ENCODE results near the gene TBC1D22A.

TBC1D22A gene

GRCh38 chr22:46913351-46913750, 150.9 kb downstream of the TBC1D22A start:
- no peaks in the 10 kb centered on the region for H3K4me1 ChIP-seq (ENCODE audit: control insufficient read depth, insufficient read depth, low read length)

GRCh38 chr22:46914481-46914880, 152.0 kb downstream of the TBC1D22A start:
- Histone ChIP-seq H3K4me1 (ENCODE audit: control insufficient read depth, insufficient read depth, low read length) (no peaks in the 10 kb centered on the region), H3K9ac (ENCODE audit: low read length) (no peak overlapping the region), H3K27me3 (ENCODE audit: control insufficient read depth, insufficient read depth, low read length) (no peaks in the 10 kb centered on the region), H3K36me3 (ENCODE audit: control insufficient read depth, insufficient read depth, low read length) (no peaks in the 10 kb centered on the region), H3K9me3 (ENCODE audit: control insufficient read depth, low read length) (no peaks in the 10 kb centered on the region), H3K4me3 (ENCODE audit: low read length) (no peak overlapping the region)

More at GRCh38 chr22:46913351-46913750, 150.9 kb downstream of the TBC1D22A start:
- H3K9ac ChIP-seq (ENCODE audit: low read length) = no peak overlapping the region
- H3K4me3 ChIP-seq (ENCODE audit: low read length) = no peak overlapping the region
- no peaks in the 10 kb centered on the region for H3K36me3 ChIP-seq (ENCODE audit: control insufficient read depth, insufficient read depth, low read length)
- H3K27me3 ChIP-seq (ENCODE audit: control insufficient read depth, insufficient read depth, low read length) = no peaks in the 10 kb centered on the region
- no peaks in the 10 kb centered on the region for H3K9me3 ChIP-seq (ENCODE audit: control insufficient read depth, low read length)

GRCh38 chr22:46914916-46915894, 152.8 kb downstream of the TBC1D22A start:
- Histone ChIP-seq H3K9ac (ENCODE audit: low read length) (no peak overlapping the region), H3K4me3 (ENCODE audit: low read length) (no peak overlapping the region), H3K9me3 (ENCODE audit: control insufficient read depth, low read length) (no peaks in the 10 kb centered on the region), H3K4me1 (ENCODE audit: control insufficient read depth, insufficient read depth, low read length) (no peaks in the 10 kb centered on the region), H3K27me3 (ENCODE audit: control insufficient read depth, insufficient read depth, low read length) (no peaks in the 10 kb centered on the region), H3K36me3 (ENCODE audit: control insufficient read depth, insufficient read depth, low read length) (no peaks in the 10 kb centered on the region)

- Histone ChIP-seq H3K9me3 (ENCODE audit: control insufficient read depth, low read length) (no peaks in the 10 kb centered on the region), H3K4me3 (ENCODE audit: low read length) (no peak overlapping the region), H3K36me3 (ENCODE audit: control insufficient read depth, insufficient read depth, low read length) (no peaks in the 10 kb centered on the region), H3K27me3 (ENCODE audit: control insufficient read depth, insufficient read depth, low read length) (no peaks in the 10 kb centered on the region), H3K4me1 (ENCODE audit: control insufficient read depth, insufficient read depth, low read length) (no peaks in the 10 kb centered on the region), H3K9ac (ENCODE audit: low read length) (no peak overlapping the region)
These were observed 153.7 kb downstream of the TBC1D22A start for GRCh38 chr22:46915950-46916730.

- Histone ChIP-seq H3K27me3 (ENCODE audit: control insufficient read depth, insufficient read depth, low read length) (no peaks in the 10 kb centered on the region), H3K9ac (ENCODE audit: low read length) (no peak overlapping the region), H3K4me1 (ENCODE audit: control insufficient read depth, insufficient read depth, low read length) (no peaks in the 10 kb centered on the region), H3K9me3 (ENCODE audit: control insufficient read depth, low read length) (no peaks in the 10 kb centered on the region), H3K4me3 (ENCODE audit: low read length) (no peak overlapping the region), H3K36me3 (ENCODE audit: control insufficient read depth, insufficient read depth, low read length) (no peaks in the 10 kb centered on the region)
These were observed 154.7 kb downstream of the TBC1D22A start for GRCh38 chr22:46916886-46917770.

DNA sequence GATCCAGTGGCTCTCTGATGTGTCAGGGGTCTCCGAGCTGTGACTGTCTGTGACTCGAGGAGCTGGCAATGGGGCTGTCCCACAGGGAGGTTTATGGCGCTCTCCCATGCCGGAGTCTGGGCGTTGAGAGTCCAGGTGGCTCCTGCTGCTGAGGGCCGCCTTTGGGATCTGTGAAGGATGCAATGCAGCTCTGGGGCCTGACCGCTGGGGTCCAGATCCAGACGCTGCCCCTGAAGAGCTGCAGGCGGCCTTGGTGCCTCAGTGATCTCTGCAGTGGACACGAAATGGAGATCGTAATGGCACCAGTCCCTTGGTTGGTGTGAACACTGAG, 155.3 kb downstream of the TBC1D22A start:
- H3K27me3 ChIP-seq (ENCODE audit: control insufficient read depth, insufficient read depth, low read length) = no peaks in the 10 kb centered on the region
- no peaks in the 10 kb centered on the region for H3K4me1 ChIP-seq (ENCODE audit: control insufficient read depth, insufficient read depth, low read length)
- no peaks in the 10 kb centered on the region for H3K9me3 ChIP-seq (ENCODE audit: control insufficient read depth, low read length)
- no peak overlapping the region for H3K4me3 ChIP-seq (ENCODE audit: low read length)
- H3K36me3 ChIP-seq (ENCODE audit: control insufficient read depth, insufficient read depth, low read length) = no peaks in the 10 kb centered on the region
- no peak overlapping the region for H3K9ac ChIP-seq (ENCODE audit: low read length)

DNA sequence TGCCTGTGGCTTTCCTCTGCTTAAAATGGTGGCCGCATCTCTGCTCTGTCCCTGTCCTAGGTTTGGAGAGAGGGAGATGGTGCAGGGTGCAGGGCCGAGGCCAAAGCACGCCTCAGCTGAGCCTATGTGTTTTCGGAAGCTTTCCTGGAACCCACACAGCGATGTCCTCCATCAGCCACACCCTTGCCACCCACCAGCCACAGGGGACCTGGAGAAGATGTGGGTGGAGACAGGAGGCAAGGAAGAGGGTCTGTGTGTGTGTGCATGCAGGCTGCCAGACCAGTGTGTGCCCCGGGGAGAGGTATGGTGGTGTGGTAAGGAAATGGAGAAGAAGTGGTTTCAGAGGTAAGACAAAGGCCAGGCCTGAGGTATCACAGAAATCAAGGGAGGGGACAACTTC, 155.7 kb downstream of the TBC1D22A start:
- H3K9me3 ChIP-seq (ENCODE audit: control insufficient read depth, low read length) = no peaks in the 10 kb centered on the region
- no peak overlapping the region for H3K9ac ChIP-seq (ENCODE audit: low read length)
- H3K4me3 ChIP-seq (ENCODE audit: low read length) = no peak overlapping the region
- no peaks in the 10 kb centered on the region for H3K27me3 ChIP-seq (ENCODE audit: control insufficient read depth, insufficient read depth, low read length)
- no peaks in the 10 kb centered on the region for H3K36me3 ChIP-seq (ENCODE audit: control insufficient read depth, insufficient read depth, low read length)
- no peaks in the 10 kb centered on the region for H3K4me1 ChIP-seq (ENCODE audit: control insufficient read depth, insufficient read depth, low read length)

DNA sequence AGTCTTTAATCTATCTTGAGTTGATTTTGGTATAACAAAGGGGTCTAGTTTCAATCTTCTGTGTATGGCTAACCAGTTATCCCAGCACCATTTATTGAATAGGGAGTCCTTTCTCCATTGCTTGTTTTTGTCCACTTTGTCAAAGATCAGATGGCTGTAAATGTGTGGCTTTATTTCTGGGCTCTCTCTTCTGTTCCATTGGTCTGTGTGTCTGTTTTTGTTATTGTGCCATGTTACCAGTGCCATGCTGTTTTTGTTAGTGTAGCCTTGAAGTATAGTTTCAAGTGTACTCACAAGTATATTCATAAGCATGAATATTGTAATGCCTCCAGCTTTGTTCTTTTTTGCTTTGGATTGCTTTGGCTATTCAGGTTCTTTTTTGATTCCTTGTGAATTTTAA, 159.6 kb downstream of the TBC1D22A start:
- Histone ChIP-seq H3K27me3 (ENCODE audit: control insufficient read depth, insufficient read depth, low read length) (no peaks in the 10 kb centered on the region), H3K9me3 (ENCODE audit: control insufficient read depth, low read length) (no peaks in the 10 kb centered on the region), H3K36me3 (ENCODE audit: control insufficient read depth, insufficient read depth, low read length) (no peaks in the 10 kb centered on the region), H3K4me1 (ENCODE audit: control insufficient read depth, insufficient read depth, low read length) (no peaks in the 10 kb centered on the region), H3K4me3 (ENCODE audit: low read length) (no peak overlapping the region), H3K9ac (ENCODE audit: low read length) (no peak overlapping the region)

DNA sequence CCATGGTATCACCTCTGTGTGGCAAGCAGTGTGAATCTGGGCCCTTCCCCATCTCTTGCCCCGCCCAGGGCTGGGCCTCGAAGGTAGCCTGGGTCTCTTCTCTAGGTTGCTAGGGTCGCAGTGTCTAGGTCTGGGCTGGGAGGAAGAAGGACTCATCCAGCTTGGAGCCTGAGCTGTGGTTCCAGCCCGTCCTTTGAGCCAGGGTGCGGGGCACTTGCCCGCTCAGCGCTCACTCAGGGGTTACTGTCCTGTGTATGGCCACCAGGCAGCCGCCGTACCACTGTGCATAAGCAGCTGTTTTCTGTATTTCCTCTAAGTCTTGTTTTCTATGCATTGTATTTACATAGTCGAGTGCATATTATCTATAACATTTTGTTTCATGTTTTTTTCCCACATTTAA, 160.9 kb downstream of the TBC1D22A start:
- no peaks in the 10 kb centered on the region for H3K36me3 ChIP-seq (ENCODE audit: control insufficient read depth, insufficient read depth, low read length)
- H3K4me3 ChIP-seq (ENCODE audit: low read length) = no peak overlapping the region
- no peak overlapping the region for H3K9ac ChIP-seq (ENCODE audit: low read length)
- H3K27me3 ChIP-seq (ENCODE audit: control insufficient read depth, insufficient read depth, low read length) = no peaks in the 10 kb centered on the region
- H3K9me3 ChIP-seq (ENCODE audit: control insufficient read depth, low read length) = no peaks in the 10 kb centered on the region
- H3K4me1 ChIP-seq (ENCODE audit: control insufficient read depth, insufficient read depth, low read length) = no peaks in the 10 kb centered on the region

GRCh38 chr22:46925818-46926217, 163.4 kb downstream of the TBC1D22A start:
- Histone ChIP-seq H3K9ac (ENCODE audit: low read length) (no peak overlapping the region), H3K9me3 (ENCODE audit: control insufficient read depth, low read length) (no peaks in the 10 kb centered on the region), H3K4me3 (ENCODE audit: low read length) (no peak overlapping the region), H3K27me3 (ENCODE audit: control insufficient read depth, insufficient read depth, low read length) (no peaks in the 10 kb centered on the region), H3K4me1 (ENCODE audit: control insufficient read depth, insufficient read depth, low read length) (no peaks in the 10 kb centered on the region), H3K36me3 (ENCODE audit: control insufficient read depth, insufficient read depth, low read length) (no peaks in the 10 kb centered on the region)

DNA sequence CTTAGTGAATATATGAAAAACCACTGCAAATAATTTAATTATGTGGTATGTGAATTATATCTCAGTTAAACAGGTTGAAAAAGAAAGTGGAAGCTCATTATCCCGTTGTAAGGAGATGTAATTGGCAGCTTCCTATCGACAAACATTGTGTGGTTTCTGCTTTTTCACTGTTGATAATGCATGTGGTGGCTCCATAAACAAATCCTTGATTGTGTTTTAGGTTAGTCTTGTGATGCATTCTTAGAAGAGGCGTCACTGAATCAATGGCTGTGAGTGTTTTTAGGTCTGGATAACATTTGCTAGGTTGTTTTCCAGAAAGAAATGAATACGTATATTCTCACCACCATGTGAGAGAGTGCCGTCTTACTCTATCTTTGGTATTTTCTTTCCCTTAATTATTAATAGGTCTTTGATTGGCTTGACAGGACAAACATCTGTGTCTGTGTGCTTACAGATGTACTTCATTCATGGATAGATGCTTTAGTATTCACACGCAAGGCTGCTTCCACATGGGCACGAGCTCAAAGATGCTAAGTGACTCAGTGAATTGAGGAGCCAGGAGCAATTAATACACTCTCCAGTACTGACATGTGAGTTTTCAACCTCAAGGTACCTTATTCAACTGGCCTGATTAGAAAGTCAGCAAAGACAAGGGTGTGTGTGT, 166.7 kb downstream of the TBC1D22A start:
- no peaks in the 10 kb centered on the region for H3K27me3 ChIP-seq (ENCODE audit: control insufficient read depth, insufficient read depth, low read length)
- H3K36me3 ChIP-seq (ENCODE audit: control insufficient read depth, insufficient read depth, low read length) = no peaks in the 10 kb centered on the region
- no peak overlapping the region for H3K9ac ChIP-seq (ENCODE audit: low read length)
- H3K4me3 ChIP-seq (ENCODE audit: low read length) = no peak overlapping the region
- no peaks in the 10 kb centered on the region for H3K9me3 ChIP-seq (ENCODE audit: control insufficient read depth, low read length)
- no peaks in the 10 kb centered on the region for H3K4me1 ChIP-seq (ENCODE audit: control insufficient read depth, insufficient read depth, low read length)
